Measurements from ENCODE around the gene SPOP. TPM values are rescaled to one million over a fixed set of nuclear protein-coding genes. Genes with fewer than 3 reads are reported as not detected.
A peak's percentile ranks its signal among the peaks of the same experiment; 100 is the strongest.

SPOP gene
- total RNA-seq, 1 donor: 59.2 TPM

DNA sequence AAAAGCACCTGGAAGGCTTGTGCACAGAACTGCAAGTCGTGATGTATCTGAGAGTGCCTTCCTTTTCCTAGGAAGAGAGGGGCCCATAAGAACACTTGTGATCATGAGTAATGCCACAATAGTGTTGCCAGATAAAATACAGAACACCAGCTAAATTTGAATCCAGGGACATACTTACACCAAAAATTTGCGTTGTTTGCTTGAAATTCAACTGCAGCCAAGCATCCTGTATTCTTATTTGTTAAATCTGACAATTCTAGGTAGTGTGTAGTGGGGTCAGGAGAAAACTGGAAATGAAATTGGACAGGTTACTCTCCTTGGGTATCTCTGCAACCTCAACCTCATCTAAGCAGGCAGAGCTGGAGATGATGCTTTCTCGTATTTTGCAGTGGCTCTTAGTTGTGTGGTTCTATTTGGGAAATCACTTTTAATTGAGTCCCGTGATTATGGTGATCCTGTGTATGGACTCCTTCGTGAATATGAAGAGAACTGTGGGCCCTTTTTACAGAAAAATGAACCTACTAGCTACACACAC lies 17.9 kb upstream of the SPOP start:
- no peak for DNase-seq (ENCODE audit: low read depth)
- TF ChIP-seq, protein P1, sequence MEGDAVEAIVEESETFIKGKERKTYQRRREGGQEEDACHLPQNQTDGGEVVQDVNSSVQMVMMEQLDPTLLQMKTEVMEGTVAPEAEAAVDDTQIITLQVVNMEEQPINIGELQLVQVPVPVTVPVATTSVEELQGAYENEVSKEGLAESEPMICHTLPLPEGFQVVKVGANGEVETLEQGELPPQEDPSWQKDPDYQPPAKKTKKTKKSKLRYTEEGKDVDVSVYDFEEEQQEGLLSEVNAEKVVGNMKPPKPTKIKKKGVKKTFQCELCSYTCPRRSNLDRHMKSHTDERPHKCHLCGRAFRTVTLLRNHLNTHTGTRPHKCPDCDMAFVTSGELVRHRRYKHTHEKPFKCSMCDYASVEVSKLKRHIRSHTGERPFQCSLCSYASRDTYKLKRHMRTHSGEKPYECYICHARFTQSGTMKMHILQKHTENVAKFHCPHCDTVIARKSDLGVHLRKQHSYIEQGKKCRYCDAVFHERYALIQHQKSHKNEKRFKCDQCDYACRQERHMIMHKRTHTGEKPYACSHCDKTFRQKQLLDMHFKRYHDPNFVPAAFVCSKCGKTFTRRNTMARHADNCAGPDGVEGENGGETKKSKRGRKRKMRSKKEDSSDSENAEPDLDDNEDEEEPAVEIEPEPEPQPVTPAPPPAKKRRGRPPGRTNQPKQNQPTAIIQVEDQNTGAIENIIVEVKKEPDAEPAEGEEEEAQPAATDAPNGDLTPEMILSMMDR (IDR thresholded peaks at IDR 0.05; ENCODE audit: insufficient read depth, low read depth, low read length): no peak
- H3K4me3 ChIP-seq (ENCODE audit: low read depth, low read length): no peak overlapping the region

DNA sequence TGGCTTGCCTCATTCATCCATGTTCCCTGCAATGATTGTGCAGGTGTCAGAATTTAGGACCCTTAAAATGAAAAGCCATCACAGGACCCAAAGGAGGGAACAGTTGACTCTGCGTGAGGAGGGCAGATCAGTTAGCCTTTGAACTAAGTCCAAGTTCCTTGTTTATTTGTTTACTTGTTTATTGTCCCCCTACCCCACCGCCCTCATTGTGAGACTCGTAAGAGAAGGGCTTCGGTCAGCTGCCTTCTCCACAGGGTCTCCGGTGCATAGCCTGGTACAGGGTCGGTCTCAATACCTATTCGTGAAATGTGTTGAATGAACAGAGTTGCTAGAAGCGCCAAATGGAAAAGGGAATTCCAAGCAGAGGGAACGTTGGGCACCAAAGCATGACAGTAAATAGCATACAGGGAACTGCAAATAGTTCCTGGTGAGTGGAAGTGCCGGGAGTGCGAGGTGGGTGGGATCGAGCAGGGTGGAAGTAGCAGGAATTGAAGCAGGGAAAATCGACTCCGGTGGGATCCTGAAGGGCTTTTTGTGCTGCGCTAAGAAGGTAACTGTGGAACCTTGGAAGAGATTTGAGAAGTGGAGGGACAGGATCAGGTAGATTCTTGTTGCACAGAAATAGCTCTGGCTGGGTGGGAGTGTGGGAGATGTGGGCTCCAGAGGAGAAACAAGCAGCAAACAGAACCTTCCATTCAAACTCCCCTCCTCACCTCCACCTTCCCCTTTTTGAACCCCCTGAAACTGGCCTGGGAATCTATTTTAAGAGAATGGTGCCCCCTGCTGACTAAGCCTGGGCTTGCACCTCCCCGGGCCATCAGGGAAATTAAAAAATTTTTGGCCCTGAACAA lies 17.2 kb upstream of the SPOP start:
- no peak overlapping the region for H3K4me3 ChIP-seq (ENCODE audit: low read depth, low read length)
- TF ChIP-seq, protein P1 (IDR thresholded peaks at IDR 0.05; ENCODE audit: insufficient read depth, low read depth, low read length): peak; percentile 92
- DNase-seq (ENCODE audit: low read depth): peak; percentile 37

DNA sequence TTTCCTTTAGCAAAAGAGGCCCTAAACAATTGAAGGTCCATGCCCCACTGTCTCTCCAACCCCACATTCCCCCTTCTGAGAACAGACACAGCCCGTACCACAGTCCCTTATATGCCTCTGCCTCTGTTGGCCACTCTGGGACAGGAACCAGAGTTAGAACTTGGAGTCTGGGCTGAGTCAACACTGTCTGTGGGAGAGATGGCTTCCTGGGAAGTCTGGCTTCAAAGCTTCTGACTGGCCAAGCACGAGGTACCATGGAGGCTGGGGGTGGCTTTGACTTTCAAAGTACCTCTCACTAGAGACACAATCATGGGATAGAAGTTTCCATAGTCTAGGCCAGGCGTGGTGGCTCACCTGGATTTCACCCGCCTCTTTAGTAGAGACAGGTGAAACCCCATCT lies 14.9 kb upstream of the SPOP start:
- TF ChIP-seq, protein P1 (IDR thresholded peaks at IDR 0.05; ENCODE audit: insufficient read depth, low read depth, low read length): no peak
- no peak for DNase-seq (ENCODE audit: low read depth)
- H3K4me3 ChIP-seq (ENCODE audit: low read depth, low read length): no peak overlapping the region

DNA sequence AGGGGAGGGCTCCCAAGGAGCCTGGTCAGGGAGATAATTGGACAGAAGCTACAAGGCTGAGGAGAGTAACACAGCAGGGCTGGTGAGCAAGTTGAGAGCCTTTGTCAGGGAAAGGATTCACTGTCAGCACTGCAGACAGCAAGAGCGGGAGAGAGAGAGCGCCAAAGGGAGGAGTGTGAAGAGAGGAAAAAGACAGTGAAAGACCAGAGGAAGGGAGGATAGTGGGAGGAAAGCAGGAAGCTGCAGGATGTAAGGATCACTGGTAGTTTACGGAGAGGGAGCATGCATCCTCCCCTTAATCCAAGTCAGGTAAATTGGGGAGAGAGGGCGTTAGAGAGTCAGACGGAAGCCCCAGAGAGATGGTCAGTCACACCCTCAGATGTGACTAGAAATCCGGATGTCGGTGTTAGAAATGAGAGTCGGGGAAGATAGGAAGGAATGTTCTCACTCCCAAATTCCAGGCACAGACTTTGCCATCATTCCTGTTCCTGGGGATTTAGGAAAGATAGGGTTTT lies 13.8 kb upstream of the SPOP start:
- DNase-seq (ENCODE audit: low read depth): no peak
- H3K4me3 ChIP-seq (ENCODE audit: low read depth, low read length): no peak overlapping the region
- TF ChIP-seq, protein P1 (IDR thresholded peaks at IDR 0.05; ENCODE audit: insufficient read depth, low read depth, low read length): no peak

DNA sequence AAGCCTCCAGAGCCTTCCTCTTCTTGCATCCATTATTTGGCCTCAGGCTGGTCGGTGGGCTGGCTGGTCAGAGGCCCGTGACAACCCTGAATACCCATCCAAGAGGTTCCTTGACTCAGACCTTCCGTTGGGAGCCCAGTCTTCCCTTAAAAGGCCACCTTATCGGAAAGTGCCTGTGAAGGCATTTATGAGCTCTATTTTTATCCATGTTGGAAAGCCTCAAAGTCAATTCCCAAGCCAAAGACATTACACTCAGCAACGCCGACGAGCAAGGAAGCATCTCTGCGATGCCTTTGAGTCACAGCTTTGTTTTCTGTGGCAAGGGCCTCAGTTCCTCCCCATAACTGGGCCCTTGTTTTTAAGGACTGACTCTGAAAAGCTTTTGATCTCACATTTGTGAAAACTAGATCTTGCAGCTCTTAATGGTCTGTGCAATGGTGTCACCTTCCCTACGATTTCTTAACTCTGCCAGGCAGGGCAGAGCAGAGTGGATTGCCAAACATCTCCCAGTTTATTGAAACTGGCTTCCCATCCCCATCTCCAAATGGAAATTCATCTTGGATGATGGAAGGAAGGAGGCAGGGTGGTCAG lies 13.3 kb upstream of the SPOP start:
- peak; percentile 90 for DNase-seq (ENCODE audit: low read depth)
- no peak overlapping the region for H3K4me3 ChIP-seq (ENCODE audit: low read depth, low read length)
- TF ChIP-seq, protein P1 (IDR thresholded peaks at IDR 0.05; ENCODE audit: insufficient read depth, low read depth, low read length): no peak

DNA sequence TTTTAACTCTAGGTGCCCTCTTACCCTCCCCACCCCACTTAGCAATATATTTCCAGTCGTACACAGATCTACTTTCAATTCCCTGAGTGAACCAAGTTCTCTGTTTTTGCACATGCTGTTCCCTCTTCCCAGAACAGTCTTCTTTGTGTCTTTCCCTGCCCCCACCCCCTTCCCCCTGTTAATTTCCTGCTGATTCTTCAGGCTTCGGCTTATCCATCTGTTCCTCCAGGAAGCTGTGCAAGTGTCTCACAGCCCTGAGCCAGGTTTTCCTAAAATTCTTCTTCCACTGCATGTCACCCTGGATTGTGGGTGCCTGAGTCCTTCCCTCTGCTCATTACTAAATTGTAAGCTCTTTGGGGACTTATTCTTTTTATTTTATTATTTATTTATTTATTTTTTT lies 12.4 kb upstream of the SPOP start:
- no peak overlapping the region for H3K4me3 ChIP-seq (ENCODE audit: low read depth, low read length)
- no peak for DNase-seq (ENCODE audit: low read depth)
- TF ChIP-seq, protein P1 (IDR thresholded peaks at IDR 0.05; ENCODE audit: insufficient read depth, low read depth, low read length): no peak

All from fibroblast of villous mesenchyme (primary cell).